Measurements from ENCODE around the gene ARSG. TPM values are rescaled to one million over a fixed set of nuclear protein-coding genes. Genes with fewer than 3 reads are reported as not detected.

Gene ARSG
- total and polyA plus RNA-seq, 2 experiments from 2014 or later, result 1.7 to 5.1 TPM

DNA sequence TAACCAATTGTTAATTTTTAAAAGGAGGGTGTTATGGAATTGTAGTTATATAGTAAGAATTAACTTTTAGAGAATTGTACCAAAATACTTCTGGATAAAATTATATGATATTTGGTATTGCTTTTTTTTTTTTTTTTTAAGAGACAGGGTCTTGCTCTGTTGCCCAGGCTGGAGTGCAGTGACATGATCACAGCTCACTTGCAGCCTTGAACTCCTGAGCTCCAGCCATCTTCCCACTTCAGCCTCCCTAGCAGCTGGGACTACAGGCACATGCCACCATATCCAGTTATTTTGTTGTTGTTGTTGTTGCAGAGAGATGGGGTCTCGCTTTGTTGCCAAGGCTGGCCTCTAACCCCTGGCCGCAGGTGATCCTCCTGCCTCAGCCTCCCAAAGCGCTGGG, 8.5 kb downstream of the ARSG start:
- DNase-seq (ENCODE audit: low spot score) (no peak), ATAC-seq (no peak)
- Mint-ChIP-seq H3K27ac (no peak overlapping the region), H3K27me3 (ENCODE audit: insufficient read depth, low read depth, poor library complexity) (peaks cover 15% of the 10 kb centered on the region), H3K9me3 (no peaks in the 10 kb centered on the region), H3K36me3 (ENCODE audit: low read depth) (no peaks in the 10 kb centered on the region; the same call in 2 of the 3 replicates), H3K4me1 (peaks cover 36% of the 10 kb centered on the region), H3K4me3 (no peak overlapping the region)
- no peak overlapping the region for H3K27ac ChIP-seq (ENCODE audit: low read depth)
- H4K20me1 ChIP-seq (replicated peaks; ENCODE audit: insufficient read depth), result no peaks in the 10 kb centered on the region
- H2AFZ ChIP-seq, result no peak overlapping the region
- no peak for TF ChIP-seq POLR2AphosphoS5 (IDR thresholded peaks at IDR 0.05; ENCODE audit: low read depth)
- no peak for TF ChIP-seq ZNF114 (CRISPR knock-in tag; IDR thresholded peaks at IDR 0.05)
- no peak for TF ChIP-seq STAT1 (IDR thresholded peaks at IDR 0.05; ENCODE audit: unreplicated experiment)
- TF ChIP-seq, protein P1, sequence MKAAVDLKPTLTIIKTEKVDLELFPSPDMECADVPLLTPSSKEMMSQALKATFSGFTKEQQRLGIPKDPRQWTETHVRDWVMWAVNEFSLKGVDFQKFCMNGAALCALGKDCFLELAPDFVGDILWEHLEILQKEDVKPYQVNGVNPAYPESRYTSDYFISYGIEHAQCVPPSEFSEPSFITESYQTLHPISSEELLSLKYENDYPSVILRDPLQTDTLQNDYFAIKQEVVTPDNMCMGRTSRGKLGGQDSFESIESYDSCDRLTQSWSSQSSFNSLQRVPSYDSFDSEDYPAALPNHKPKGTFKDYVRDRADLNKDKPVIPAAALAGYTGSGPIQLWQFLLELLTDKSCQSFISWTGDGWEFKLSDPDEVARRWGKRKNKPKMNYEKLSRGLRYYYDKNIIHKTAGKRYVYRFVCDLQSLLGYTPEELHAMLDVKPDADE (IDR thresholded peaks at IDR 0.05), result no peak
- no peak for TF ChIP-seq EZH2 (IDR thresholded peaks at IDR 0.05; ENCODE audit: low read depth, unreplicated experiment)
- no peak for TF ChIP-seq NANOG (IDR thresholded peaks at IDR 0.05; ENCODE audit: borderline replicate concordance)
- TF ChIP-seq EZH2phosphoT487 (IDR thresholded peaks at IDR 0.05; ENCODE audit: unreplicated experiment), result no peak
- TF ChIP-seq, protein P2, sequence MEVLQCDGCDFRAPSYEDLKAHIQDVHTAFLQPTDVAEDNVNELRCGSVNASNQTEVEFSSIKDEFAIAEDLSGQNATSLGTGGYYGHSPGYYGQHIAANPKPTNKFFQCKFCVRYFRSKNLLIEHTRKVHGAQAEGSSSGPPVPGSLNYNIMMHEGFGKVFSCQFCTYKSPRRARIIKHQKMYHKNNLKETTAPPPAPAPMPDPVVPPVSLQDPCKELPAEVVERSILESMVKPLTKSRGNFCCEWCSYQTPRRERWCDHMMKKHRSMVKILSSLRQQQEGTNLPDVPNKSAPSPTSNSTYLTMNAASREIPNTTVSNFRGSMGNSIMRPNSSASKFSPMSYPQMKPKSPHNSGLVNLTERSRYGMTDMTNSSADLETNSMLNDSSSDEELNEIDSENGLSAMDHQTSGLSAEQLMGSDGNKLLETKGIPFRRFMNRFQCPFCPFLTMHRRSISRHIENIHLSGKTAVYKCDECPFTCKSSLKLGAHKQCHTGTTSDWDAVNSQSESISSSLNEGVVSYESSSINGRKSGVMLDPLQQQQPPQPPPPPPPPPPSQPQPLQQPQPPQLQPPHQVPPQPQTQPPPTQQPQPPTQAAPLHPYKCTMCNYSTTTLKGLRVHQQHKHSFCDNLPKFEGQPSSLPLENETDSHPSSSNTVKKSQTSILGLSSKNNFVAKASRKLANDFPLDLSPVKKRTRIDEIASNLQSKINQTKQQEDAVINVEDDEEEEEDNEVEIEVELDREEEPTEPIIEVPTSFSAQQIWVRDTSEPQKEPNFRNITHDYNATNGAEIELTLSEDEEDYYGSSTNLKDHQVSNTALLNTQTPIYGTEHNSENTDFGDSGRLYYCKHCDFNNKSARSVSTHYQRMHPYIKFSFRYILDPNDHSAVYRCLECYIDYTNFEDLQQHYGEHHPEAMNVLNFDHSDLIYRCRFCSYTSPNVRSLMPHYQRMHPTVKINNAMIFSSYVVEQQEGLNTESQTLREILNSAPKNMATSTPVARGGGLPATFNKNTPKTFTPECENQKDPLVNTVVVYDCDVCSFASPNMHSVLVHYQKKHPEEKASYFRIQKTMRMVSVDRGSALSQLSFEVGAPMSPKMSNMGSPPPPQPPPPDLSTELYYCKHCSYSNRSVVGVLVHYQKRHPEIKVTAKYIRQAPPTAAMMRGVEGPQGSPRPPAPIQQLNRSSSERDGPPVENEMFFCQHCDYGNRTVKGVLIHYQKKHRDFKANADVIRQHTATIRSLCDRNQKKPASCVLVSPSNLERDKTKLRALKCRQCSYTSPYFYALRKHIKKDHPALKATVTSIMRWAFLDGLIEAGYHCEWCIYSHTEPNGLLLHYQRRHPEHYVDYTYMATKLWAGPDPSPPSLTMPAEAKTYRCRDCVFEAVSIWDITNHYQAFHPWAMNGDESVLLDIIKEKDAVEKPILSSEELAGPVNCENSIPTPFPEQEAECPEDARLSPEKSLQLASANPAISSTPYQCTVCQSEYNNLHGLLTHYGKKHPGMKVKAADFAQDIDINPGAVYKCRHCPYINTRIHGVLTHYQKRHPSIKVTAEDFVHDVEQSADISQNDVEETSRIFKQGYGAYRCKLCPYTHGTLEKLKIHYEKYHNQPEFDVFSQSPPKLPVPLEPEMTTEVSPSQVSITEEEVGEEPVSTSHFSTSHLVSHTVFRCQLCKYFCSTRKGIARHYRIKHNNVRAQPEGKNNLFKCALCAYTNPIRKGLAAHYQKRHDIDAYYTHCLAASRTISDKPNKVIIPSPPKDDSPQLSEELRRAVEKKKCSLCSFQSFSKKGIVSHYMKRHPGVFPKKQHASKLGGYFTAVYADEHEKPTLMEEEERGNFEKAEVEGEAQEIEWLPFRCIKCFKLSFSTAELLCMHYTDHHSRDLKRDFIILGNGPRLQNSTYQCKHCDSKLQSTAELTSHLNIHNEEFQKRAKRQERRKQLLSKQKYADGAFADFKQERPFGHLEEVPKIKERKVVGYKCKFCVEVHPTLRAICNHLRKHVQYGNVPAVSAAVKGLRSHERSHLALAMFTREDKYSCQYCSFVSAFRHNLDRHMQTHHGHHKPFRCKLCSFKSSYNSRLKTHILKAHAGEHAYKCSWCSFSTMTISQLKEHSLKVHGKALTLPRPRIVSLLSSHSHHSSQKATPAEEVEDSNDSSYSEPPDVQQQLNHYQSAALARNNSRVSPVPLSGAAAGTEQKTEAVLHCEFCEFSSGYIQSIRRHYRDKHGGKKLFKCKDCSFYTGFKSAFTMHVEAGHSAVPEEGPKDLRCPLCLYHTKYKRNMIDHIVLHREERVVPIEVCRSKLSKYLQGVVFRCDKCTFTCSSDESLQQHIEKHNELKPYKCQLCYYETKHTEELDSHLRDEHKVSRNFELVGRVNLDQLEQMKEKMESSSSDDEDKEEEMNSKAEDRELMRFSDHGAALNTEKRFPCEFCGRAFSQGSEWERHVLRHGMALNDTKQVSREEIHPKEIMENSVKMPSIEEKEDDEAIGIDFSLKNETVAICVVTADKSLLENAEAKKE (CRISPR knock-in tag; IDR thresholded peaks at IDR 0.05), result no peak
- TF ChIP-seq ZNF331 (CRISPR knock-in tag; IDR thresholded peaks at IDR 0.05; ENCODE audit: low read depth), result no peak
- TF ChIP-seq JUNB (IDR thresholded peaks at IDR 0.05; ENCODE audit: unreplicated experiment), result no peak
- H3K36me3 ChIP-seq (ENCODE audit: insufficient read depth), result no peaks in the 10 kb centered on the region
- H3K27me3 ChIP-seq (ENCODE audit: insufficient read depth), result peaks cover 1% of the 10 kb centered on the region; the same call in 1 of the 2 replicates
- H3K9me2 ChIP-seq (ENCODE audit: insufficient read depth), result no peaks in the 10 kb centered on the region
- H3K4me3 ChIP-seq, result no peak overlapping the region
- H3K4me2 ChIP-seq, result no peak overlapping the region
- 0 out of 2 replicates have a peak, but pooled peaks cover 3% of the 10 kb centered on the region for H3F3A ChIP-seq (replicated peaks; ENCODE audit: low read depth)
- H3K79me2 ChIP-seq (replicated peaks; ENCODE audit: insufficient read depth), result no peaks in the 10 kb centered on the region
- peaks cover 22% of the 10 kb centered on the region for H3K4me1 ChIP-seq (ENCODE audit: insufficient read depth)
